ENCODE results near the gene NUDT22.

Gene NUDT22

GRCh38 chr11:64192434-64192833, 33.6 kb upstream of the NUDT22 start:
- no peak overlapping the region for H3K4me3 ChIP-seq (ENCODE audit: low read depth, low read length)
- no peaks in the 10 kb centered on the region for H3K4me1 ChIP-seq
- no peaks in the 10 kb centered on the region for H3K9me3 ChIP-seq
- no peak for TF ChIP-seq CTCF (IDR thresholded peaks at IDR 0.05; ENCODE audit: low read depth, low read length)
- peaks cover 56% of the 10 kb centered on the region for H3K36me3 ChIP-seq
- no peak for DNase-seq
- H3K27me3 ChIP-seq, result no peaks in the 10 kb centered on the region

- no peaks in the 10 kb centered on the region for H3K27me3 ChIP-seq
- H3K9me3 ChIP-seq, result no peaks in the 10 kb centered on the region
- peaks cover 56% of the 10 kb centered on the region for H3K36me3 ChIP-seq
- H3K4me1 ChIP-seq, result no peaks in the 10 kb centered on the region
- no peak for TF ChIP-seq CTCF (IDR thresholded peaks at IDR 0.05; ENCODE audit: low read depth, low read length)
- DNase-seq, result no peak
- H3K4me3 ChIP-seq (ENCODE audit: low read depth, low read length), result no peak overlapping the region
These were observed 29.4 kb upstream of the NUDT22 start for GRCh38 chr11:64196626-64197025.

GRCh38 chr11:64198511-64198910, 27.6 kb upstream of the NUDT22 start:
- TF ChIP-seq CTCF (IDR thresholded peaks at IDR 0.05; ENCODE audit: low read depth, low read length), result no peak
- no peak for DNase-seq
- peaks cover 57% of the 10 kb centered on the region for H3K36me3 ChIP-seq
- H3K4me3 ChIP-seq (ENCODE audit: low read depth, low read length), result no peak overlapping the region
- H3K4me1 ChIP-seq, result no peaks in the 10 kb centered on the region
- H3K9me3 ChIP-seq, result no peaks in the 10 kb centered on the region
- no peaks in the 10 kb centered on the region for H3K27me3 ChIP-seq

GRCh38 chr11:64201543-64201942, 24.5 kb upstream of the NUDT22 start:
- Histone ChIP-seq H3K27me3 (no peaks in the 10 kb centered on the region), H3K4me3 (ENCODE audit: low read depth, low read length) (no peak overlapping the region), H3K4me1 (no peaks in the 10 kb centered on the region), H3K36me3 (peaks cover 50% of the 10 kb centered on the region), H3K9me3 (no peaks in the 10 kb centered on the region)
- no peak for TF ChIP-seq CTCF (IDR thresholded peaks at IDR 0.05; ENCODE audit: low read depth, low read length)
- no peak for DNase-seq

- Histone ChIP-seq H3K36me3 (peaks cover 45% of the 10 kb centered on the region), H3K4me1 (peaks cover 4% of the 10 kb centered on the region; the same call in 1 of the 2 replicates), H3K27me3 (no peaks in the 10 kb centered on the region), H3K4me3 (ENCODE audit: low read depth, low read length) (no peak overlapping the region), H3K9me3 (no peaks in the 10 kb centered on the region)
- DNase-seq, result no peak
- no peak for TF ChIP-seq CTCF (IDR thresholded peaks at IDR 0.05; ENCODE audit: low read depth, low read length)
These were observed 23.1 kb upstream of the NUDT22 start for GRCh38 chr11:64202992-64203391.

- Histone ChIP-seq H3K4me3 (ENCODE audit: low read depth, low read length) (no peak overlapping the region), H3K4me1 (peaks cover 4% of the 10 kb centered on the region; the same call in 1 of the 2 replicates), H3K27me3 (no peaks in the 10 kb centered on the region), H3K9me3 (no peaks in the 10 kb centered on the region), H3K36me3 (peaks cover 45% of the 10 kb centered on the region)
- no peak for TF ChIP-seq CTCF (IDR thresholded peaks at IDR 0.05; ENCODE audit: low read depth, low read length)
- DNase-seq, result no peak
These were observed 22.5 kb upstream of the NUDT22 start for GRCh38 chr11:64203421-64204079.
